ENCODE data around the gene BHLHE40. TPM values are rescaled to one million over a fixed set of nuclear protein-coding genes. Genes with fewer than 3 reads are reported as not detected.

Gene BHLHE40
- total and polyA plus RNA-seq, 2 of the 4 experiments (the other 2 are of a cell fraction): 22.8 to 31.8 TPM

- Histone ChIP-seq H2BK5ac (ENCODE audit: low read depth, low read length, poor library complexity, severe bottlenecking) (no peak overlapping the region), H3K23ac (ENCODE audit: low read depth, low read length) (no peak overlapping the region), H4K20me1 (ENCODE audit: insufficient read depth, low read length) (no peaks in the 10 kb centered on the region; the same call in 1 of the 2 replicates), H3K4ac (ENCODE audit: low read depth, low read length) (no peak overlapping the region), H3K18ac (ENCODE audit: low read depth, low read length) (no peak overlapping the region), H3K9me1 (ENCODE audit: insufficient read depth, low read length) (peaks cover 15% of the 10 kb centered on the region), H3K9ac (ENCODE audit: low read depth, low read length) (no peak overlapping the region), H3K27ac (ENCODE audit: insufficient read depth, low read length) (no peak overlapping the region), H2AK5ac (ENCODE audit: low read depth, low read length) (no peak overlapping the region), H3K36me3 (ENCODE audit: control insufficient read depth, insufficient read depth, low read length) (no peaks in the 10 kb centered on the region), H3K4me2 (ENCODE audit: low read depth, low read length) (no peak overlapping the region), H3K27me3 (ENCODE audit: control insufficient read depth, insufficient read depth, low read length) (no peaks in the 10 kb centered on the region), H2BK15ac (ENCODE audit: low read depth, low read length) (no peak overlapping the region), H3K4me1 (ENCODE audit: control insufficient read depth, insufficient read depth, low read length) (peaks cover 9% of the 10 kb centered on the region), H3K56ac (ENCODE audit: extremely low read depth, insufficient read depth, low read length) (no peak overlapping the region), H2AFZ (replicated peaks; ENCODE audit: low read length, poor library complexity) (no peak overlapping the region), H2AK9ac (replicated peaks; ENCODE audit: low read depth, low read length, poor library complexity) (no peak overlapping the region), H3K9me3 (ENCODE audit: control insufficient read depth, insufficient read depth, low read length) (no peaks in the 10 kb centered on the region), H3K4me3 (ENCODE audit: insufficient read depth, low read depth, low read length) (no peak overlapping the region), H4K5ac (ENCODE audit: low read depth, low read length) (no peak overlapping the region), H2BK20ac (ENCODE audit: low read depth, low read length) (no peak overlapping the region), H3K14ac (replicated peaks; ENCODE audit: low read depth, low read length) (no peak overlapping the region), H4K91ac (ENCODE audit: insufficient read depth, low read depth, low read length) (no peak overlapping the region), H2BK120ac (ENCODE audit: low read depth, low read length) (no peak overlapping the region), H4K8ac (ENCODE audit: low read depth in 2 of 2, low read length in 2 of 2) (no peak overlapping the region), H3K79me1 (ENCODE audit: low read depth in 1 of 2, low read length in 2 of 2) (no peaks in the 10 kb centered on the region)
- no TSS peak for BruUV-seq (replicated peaks)
- CTCF ChIA-PET: interaction anchor here (0.5 kb wide), 1 partner anchor 13 kb away, joined by 5 read pairs; no protein-coding TSS in a partner anchor
- dilution Hi-C loops (cut with HindIII; ENCODE audit: low sequenced_read_pairs, unreplicated experiment): no loop called here
- no peak for TF ChIP-seq POLR2A (IDR thresholded peaks at IDR 0.05; ENCODE audit: low read depth, low read length)
- no peak for TF ChIP-seq RCOR1 (IDR thresholded peaks at IDR 0.05; ENCODE audit: insufficient replicate concordance, low read length)
- TF ChIP-seq MXI1 (IDR thresholded peaks at IDR 0.05; ENCODE audit: borderline replicate concordance, low read depth, low read length): no peak
- no peak for TF ChIP-seq NFE2L2 (IDR thresholded peaks at IDR 0.05; ENCODE audit: low read depth, low read length)
- no peak for TF ChIP-seq BHLHE40 (IDR thresholded peaks at IDR 0.05; ENCODE audit: low read depth, low read length)
- no peak for TF ChIP-seq CHD1 (IDR thresholded peaks at IDR 0.05; ENCODE audit: low read depth, low read length)
- intact Hi-C loops (cut with micrococcal nuclease): no loop called here
- no peak for DNase-seq
- 88% methylated on average over 2 of the region's 6 CpGs; no CpG with 5 or more reads in 1 of the 2 experiments for WGBS, 2 experiments (ENCODE audit: extremely low coverage in 2 of 2, insufficient read length in 1 of 2)
- in situ Hi-C loops (cut with MboI; ENCODE audit: low sequenced_read_pairs): no loop called here
- POLR2A ChIA-PET (ENCODE audit: unreplicated experiment): no interaction called here
- ATAC-seq (ENCODE audit: low read depth): no peak
Observed at GRCh38 chr3:4999531-5000184, 20.4 kb downstream of the BHLHE40 start.

All from IMR-90 (cell line).